GM21723 (cell line): Measurements from ENCODE around the gene INHBB.
"Not testable (repeated sequence)": the region's sequence is repeated elsewhere in the genome, so short reads cannot be mapped to it uniquely, and the experiment has no call there.

Experiments used
- ATAC-seq: cut with Tn5 transposase; IDR thresholded peaks from one replicate; pipeline ENCODE4 v1.9.1; 2021; ENCODE audit warnings: mild to moderate bottlenecking, moderate library complexity; ENCODE audit not compliant: unreplicated experiment

INHBB gene

DNA sequence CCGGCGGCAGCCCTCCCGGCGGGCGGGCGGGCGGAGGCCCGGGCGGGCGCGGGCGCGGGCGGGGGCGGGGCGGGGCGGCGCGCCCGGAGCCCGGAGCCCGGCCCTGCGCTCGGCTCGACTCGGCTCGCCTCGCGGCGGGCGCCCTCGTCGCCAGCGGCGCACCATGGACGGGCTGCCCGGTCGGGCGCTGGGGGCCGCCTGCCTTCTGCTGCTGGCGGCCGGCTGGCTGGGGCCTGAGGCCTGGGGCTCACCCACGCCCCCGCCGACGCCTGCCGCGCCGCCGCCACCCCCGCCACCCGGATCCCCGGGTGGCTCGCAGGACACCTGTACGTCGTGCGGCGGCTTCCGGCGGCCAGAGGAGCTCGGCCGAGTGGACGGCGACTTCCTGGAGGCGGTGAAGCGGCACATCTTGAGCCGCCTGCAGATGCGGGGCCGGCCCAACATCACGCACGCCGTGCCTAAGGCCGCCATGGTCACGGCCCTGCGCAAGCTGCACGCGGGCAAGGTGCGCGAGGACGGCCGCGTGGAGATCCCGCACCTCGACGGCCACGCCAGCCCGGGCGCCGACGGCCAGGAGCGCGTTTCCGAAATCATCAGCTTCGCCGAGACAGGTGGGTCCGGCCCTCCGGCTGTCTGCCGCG lies at the start of gene INHBB:
Gene INHBB, plus strand, starts transcription at position 111 of the 641 bp plus-strand sequence. Its CDS starts 53 bp downstream, at position 164.
- ATAC-seq: no peak

DNA sequence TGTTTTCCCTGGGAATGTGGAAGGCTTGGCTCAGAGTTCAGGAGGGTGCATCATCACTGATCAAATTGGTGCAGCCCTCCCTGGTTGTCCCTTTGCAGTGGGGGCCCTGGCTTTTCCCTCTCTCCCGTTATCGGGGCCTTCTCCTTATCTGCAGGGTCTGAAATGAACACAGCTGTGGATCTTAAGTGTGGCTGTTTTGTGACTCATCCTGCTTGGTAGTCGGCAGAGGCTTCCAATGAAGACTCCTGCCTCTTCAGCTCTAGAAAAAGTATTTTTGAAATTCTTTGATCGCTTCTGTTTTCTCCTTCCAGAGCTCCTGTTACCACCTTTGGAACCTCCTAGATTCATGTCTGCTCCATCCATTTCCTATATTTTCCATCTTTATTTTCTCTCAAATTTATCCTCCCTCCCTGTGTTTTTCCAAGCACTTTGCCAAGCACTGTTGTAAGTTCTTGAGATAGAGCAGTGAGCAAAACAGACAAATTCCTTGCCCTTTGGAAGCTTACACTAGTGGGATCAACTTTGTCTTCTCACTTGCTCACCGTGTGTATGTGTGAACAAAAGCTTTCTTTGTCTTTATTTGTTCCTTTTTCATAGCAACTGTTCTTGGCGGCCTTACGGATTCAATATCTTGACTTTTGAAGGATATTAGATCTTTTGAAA lies 47.6 kb upstream of the INHBB start:
- no peak for ATAC-seq

DNA sequence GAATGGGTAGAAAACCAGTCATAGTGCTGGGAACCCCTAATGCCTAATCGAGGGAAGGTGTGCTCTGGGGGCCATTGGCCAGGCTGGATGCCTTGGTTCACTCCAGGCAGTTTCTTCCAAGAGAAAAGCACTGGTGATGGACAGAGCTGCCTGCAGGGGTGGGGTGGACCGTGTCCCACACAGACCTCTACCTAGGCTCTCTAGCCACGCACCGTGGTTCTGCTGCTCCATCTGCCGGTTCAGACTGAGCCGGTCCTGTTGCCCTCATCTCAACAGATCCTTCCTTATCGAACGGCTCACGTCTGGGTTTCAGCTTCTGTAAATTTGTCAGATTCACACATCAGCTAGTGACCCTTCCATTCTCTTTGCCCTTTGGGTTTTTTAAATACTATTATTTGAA lies 46.9 kb upstream of the INHBB start:
- ATAC-seq: no peak

DNA sequence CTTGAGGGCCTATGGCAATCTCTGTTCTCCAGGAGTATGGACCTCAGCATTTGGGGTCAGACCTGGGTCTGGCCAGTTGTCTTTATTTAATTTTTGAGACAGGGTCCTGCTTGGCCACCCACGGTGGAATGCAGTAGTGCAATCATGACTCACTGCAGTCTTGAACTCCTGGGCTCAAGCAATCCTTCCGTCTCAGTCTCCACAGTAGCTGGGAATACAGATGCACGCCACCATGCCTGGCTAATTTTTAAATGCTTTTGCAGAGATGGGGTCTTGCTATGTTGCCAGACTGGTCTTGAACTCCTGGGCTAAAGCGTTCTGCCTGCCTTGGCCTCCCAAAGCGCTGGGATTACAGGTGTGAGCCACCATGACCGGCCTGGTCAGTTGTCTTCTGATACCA lies 46.4 kb upstream of the INHBB start:
- ATAC-seq: no peak

DNA sequence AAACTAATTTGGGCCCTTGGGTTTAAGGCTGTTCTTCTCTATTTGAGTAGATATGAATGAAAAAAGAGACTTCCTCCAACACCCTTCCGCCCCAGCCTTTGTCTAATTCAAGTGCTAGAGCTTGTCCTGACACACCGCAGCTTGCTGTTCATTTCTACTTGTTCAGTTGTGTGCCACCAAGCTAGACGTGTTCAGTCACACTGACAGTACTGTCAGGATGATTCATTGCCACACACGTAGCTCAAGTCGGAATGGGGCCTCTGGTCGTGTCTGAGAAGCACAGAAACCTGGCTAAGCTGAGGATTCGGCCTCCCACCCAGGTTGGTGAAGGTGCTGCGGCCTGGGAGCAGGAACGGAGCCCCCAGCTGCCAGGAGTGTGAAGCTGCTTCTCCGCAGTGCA lies 45.6 kb upstream of the INHBB start:
- ATAC-seq: no peak

DNA sequence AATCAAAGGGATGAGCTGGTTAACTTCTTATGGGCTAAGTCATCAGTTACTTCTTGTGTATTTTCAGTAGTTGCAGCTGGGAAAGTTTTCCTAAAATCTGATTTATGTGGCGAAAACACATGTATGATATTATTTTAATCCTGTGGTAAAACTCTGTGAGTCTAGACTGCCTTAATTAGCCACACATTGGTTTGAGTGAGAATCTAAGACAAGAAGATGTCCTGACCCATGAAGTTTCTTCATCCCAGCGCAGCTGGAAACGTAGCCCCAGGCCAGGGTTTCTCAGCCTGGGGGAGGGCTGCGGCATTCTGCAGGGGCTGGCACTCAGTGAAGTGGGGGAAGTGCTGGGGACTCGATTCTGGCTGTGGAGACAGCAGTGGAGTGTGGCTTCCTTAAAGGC lies 44.7 kb upstream of the INHBB start:
- ATAC-seq: no peak

DNA sequence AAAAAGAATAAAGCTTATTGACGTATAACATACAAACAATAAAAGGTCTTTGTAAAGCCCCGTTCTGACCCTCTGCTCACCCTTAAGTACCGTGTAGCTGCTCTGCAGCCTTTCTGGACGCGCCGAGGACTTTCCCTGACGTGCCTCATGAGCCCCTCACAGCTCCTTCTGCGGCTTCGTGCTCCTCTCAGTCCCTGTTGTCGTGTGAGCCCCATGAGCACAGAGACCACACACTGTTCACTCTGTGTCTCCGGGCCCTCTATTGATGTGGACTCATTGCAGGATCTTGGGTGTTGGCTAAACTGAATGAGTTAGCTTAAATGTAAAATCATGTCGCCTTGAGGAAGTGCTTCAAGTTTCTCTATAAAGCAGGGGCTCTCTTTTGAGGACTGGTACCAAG lies 43.6 kb upstream of the INHBB start:
- no peak for ATAC-seq

DNA sequence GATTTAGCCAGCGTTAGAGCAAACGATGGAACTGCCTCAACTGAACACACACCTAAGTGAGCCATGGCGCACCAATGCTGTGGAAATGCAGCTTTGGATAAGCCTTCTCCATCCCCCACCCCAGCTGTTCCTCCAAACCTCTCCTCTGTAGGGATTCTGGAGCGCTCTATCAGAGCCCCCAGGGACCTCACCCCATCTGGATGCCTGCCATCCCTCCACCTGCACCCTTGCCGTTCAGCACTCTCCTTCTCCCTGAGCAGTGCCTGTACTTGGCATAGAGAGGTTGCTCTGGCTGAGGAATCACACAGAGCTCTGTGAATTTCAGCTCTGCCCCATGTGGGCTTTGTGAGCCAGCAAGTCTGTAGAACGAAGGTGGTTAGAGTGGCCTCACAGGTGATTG lies 42.8 kb upstream of the INHBB start:
- no peak for ATAC-seq

DNA sequence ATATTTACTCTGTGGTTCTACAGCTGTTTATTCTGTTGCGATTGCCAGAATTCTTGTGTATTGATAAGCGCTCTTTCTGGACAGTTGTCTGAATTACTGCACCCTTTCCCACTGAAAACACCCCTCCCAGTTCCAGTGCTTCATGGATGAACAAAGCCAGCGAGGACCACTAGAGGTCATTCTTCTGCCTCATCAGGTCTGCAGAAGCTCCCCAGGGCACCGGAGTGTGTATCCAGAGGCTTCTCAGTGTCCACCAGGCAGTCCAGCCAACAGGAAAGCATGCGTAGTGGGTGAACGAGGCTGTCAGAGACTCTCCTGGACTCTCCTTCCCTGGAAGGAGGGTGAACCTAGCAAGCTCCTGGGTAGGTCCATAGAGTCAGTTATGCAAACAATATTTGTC lies 40.6 kb upstream of the INHBB start:
- ATAC-seq: no peak

DNA sequence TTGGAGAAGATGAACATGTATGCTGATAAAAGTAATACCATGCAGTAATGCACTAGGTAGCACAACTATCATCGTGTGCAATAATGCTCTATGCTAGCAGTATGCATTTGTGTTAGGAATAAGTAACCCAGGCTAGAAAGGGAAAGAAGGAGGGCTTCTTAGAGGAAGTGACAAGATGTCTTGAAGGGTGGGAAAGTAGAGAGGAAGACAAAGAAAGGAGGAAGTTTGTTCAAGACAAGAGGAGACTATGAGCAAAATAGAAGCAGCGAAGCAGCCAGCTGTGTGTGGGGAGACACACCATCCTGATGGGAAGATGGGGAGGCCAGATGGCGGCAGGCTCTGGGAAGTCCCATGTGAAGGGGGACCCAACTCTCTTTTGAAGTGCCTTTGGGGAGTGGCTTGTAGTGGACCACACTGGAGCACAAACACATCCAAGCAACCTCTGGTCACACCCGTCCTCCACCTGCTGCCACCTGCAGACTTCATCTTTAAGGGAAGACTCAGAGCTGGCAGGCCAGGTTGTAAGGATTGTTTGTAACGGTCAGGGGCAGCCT lies 39.9 kb upstream of the INHBB start:
- no peak for ATAC-seq

DNA sequence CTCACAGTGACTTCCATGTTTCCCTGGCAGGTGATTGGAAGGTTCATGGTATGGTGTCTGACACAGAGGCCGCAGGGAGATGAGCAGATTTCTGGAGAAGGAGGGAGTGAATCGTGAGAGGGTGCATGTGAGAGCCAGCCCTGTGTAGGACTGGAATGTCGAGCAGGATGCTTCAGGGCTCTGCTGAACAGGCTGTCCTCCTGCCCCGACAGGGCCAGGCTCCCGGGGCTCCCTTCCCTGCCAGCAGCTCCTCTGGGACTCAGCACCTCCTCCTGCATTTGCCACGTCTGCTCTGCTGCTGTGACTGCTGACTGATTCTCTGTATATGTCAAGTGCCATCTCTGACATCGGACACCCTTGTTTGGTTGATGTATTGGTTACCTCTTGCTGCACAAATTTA lies 38.5 kb upstream of the INHBB start:
- no peak for ATAC-seq

DNA sequence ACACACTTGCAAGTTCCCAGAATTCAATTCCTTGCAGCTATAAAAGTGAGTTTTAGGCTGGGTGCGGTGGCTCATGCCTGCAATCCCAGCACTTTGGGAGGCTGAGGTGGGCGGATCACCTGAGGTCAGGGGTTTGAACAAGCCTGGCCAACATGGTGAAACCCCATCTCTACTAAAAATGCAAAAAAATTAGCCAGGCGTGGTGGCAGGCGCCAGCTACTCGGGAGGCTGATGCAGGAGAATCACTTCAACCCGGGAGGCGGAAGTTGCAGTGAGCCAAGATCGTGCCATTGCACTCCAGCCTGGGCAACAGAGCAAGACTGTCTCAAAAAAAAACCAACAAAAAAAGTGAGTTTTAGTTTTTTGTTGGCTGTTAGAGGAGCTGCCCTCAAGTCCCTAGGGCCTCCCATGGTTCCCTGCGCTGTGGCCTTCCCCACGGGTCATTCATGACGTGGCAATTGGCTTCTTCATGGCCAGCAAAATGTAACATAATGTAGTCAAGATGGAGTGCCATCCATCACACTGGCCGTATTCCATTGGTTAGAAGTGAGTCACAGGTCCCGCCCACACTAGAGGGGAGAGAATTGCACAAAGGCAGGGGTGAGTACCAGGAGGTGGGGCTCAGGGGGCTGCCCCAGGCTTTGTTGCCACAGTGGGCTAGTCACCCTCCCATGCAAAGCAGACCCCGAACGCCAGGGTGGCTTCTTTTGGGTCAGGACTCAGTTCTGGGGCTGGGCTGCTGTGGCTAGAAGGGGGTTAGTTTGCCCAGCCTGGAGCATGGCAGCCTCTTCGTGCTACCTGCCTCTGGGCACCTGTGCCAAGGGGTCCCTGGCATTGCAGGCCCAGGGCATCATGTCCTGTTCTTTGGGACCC lies 37.7 kb upstream of the INHBB start:
- ATAC-seq: peak; percentile 34

DNA sequence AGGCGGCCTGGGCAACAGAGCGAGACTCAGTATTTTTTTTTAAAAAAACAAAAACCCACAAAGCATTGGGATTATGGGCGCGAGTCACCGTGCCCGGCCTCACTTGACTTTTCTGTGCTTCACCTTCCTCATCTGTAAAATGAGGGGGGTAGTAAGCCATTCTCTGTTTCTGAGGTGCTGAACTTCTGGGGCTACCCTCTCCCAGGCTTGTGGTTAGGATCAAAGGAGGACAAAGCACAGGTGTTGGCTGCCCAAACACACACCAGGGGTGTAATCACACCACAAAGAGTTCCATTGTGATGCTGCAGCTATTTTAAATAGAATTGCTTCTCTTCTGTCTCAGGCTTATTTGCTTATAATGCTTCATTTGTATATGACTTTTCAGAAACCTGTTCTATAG lies 35.8 kb upstream of the INHBB start:
- peak; percentile 60 for ATAC-seq

DNA sequence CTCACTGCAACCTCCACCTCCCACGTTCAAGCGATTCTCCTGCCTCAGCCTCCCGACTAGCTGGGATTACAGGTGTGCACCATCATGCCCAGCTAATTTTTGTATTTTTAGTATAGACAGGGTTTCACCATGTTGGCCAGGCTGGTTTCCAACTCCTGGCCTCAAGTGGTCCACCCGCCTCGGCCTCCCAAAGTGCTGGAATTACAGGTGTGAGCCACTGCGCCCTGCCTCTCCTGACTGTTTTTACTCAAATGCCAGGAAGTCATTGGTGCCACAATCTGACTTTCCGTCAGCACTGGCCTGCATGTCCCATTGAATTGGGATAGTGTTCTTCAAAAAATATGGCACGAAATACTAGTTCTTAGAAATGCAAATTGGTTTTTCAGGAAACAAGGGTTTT lies 35.1 kb upstream of the INHBB start:
- ATAC-seq: not testable (repeated sequence)

DNA sequence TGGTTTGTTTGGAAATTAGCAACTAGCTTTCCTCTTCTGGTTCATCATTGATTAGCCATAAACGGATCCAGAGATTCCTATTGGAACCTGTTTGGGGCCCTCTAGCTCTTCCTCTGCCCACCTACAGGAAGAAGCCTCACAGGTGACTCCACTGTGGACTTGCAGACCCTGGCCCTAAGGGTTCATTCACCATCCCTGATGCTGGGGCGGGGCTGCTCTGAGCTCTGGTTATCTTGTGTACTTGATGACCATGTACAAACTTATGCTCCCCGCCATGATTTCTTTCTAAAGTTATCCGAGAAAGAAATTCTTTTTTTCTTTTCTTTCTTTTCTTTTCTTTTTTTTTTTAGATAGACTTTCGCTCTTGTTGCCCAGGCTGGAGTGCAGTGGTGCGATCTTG lies 33.9 kb upstream of the INHBB start:
- no peak for ATAC-seq

DNA sequence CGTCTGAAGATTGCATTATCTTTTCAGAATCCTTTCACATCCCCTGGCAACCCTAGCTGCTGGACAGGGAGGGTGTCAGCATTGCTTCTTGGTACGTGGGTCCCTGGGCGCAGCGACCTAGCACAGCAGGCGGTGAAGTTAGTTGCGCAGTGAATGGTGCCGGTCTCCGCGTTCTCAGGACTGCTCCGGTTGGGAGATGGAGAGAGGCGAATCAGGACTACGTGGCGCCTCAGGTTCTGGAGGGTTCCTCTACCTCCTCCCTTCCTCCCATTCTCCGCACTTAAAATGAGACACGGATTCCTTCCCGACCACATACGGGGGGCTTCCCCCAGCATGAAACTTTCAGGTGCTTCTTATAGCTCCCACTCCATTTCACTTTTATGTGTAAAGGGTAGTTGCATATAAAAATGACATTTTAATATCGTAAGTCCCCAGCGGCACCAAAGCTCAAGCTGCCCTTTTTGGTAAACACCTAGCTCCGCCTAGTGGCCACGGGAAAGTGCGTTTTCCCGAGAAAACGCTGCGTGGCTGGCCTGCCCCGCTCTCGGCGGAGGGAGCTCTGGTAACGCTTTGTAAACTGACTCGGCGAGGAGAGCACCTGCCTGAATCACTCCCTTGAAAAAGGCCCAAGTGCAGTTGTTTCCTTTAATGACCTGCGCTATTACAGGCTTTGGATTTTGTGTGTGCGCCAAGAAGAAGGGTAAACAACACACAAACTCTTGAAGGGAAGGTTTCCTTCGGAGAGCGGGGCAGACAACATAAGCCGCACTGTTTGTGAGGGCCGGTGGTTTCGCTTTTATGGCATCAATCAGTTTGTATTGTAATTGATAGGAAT lies 32.9 kb upstream of the INHBB start:
- ATAC-seq: peak; percentile 52

DNA sequence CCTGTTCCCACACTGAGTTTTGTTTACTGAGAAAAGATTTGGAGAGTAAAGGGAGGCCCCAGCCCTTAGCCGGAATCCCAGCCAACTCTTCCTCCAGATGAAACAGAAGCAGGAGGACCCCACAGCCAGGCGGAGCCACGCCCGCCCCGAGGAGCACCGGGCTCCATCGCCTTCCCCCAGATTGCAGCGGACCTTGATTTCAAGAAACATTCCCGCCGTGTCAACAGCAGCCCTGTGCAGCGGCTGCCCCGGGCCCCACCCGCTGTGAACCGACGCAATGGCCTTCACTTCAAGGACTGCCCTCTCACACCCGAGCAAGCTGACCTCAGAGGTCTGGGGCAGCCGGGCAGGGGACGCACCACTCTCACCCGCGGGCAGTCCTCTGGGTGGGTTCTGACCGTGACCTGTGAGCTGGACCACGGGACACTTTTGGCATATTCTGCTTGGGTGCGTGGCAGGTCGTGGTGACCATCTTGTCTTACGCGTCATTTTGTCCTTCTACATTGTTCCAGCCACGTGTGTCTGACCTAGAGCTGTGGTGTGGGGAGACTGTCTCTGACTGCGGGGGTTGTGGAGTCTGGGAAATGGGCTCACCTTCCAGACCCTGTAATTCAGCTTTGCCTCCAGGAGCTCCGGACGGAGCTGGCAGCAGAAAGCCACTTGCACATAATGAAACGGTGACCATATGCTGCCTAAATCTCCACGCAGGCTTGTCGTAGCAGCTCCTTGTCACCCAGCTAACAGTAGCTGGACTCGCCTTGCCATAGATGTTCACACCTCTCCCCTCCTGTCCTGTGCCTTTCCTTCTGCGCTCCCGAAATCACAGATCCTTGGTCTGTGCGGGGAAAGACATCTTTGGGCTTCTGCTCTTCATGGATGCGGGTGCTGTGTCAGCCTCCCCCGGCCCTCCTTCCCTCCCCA lies 32.0 kb upstream of the INHBB start:
- no peak for ATAC-seq

DNA sequence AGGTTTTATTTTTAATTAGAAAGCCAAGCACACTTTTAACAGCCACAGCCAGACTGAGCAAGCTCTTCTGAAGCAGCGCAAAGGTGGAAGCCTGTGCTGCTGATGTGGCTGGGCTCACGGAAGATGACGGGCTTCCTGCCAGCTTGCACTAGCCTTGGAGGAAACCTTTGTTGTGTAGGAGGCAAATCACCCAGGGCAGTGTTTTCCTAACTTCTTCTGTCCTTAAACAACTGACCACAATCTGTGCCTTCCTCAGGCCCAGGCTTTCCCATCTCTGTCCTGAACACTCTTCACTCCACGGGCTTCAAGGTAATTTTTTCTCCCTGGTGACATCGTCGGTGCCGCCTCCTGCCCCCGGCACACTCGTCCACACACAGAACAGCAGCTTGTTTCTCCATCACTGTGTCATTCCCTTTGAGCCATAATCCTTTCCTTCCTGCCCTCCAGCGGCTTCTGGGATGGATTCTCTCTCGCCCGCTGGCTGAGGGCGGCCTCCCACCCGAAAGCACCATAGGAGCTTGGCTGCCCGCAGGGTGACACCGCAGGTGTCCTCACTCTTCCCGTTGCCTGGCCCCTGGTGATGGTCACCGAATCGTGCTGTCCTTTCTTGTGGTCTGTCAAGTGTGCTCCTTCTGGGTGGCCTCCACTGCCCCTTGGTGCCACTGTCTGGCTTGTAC lies 31.1 kb upstream of the INHBB start:
- ATAC-seq: no peak

DNA sequence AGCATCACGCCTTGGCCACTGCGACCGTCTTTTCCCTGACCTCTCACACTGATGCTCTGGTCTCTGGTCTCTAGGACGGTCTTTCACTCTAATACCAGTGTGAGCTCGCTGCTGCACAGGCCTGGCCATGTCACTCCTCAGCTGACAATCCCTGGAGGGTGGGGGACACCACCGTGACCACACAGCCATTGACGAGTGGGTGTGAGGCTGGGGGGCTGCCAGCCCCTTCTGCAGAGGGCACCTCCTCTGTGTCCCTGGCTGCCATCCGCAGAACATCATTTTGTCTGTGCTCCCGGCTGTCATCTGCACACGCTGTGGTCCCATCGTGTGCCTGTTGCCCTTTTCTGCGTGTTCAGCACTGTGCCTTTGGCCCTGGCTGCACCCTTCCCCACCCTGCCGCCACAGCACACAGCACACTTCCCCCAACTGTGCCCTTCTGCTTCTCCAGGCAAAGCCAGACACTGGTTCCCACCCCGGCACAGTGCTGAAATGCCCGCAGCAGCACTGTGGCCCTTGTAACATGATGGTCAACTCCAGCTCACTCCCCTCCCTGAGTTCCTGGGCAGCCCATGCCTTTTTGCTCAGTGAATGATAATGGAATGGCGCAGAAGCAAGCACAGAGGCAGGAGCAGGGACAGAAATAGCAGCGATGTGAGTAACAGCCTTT lies 30.4 kb upstream of the INHBB start:
- no peak for ATAC-seq
